ENCODE results near the gene COIL.
"Not testable (repeated sequence)": the region's sequence is repeated elsewhere in the genome, so short reads cannot be mapped to it uniquely, and the experiment has no call there.

Gene COIL

GRCh38 chr17:56978441-56979090, 17.7 kb upstream of the COIL start:
- no peak for DNase-seq (ENCODE audit: low read depth in 1 of 2, low spot score in 1 of 2)

GRCh38 chr17:56977673-56978395, 17.0 kb upstream of the COIL start, which contains the start of gene SCPEP1:
Gene SCPEP1 (plus strand): TSS chr17:56978131. CDS start chr17:56978160, 29 bp downstream.
- peak; percentile 73 to 74 for DNase-seq (ENCODE audit: low read depth in 1 of 2, low spot score in 1 of 2)

GRCh38 chr17:56976941-56977608, 16.2 kb upstream of the COIL start:
- DNase-seq (ENCODE audit: low read depth in 1 of 2, low spot score in 1 of 2), result no peak

- no peak for DNase-seq (ENCODE audit: low read depth in 1 of 2, low spot score in 1 of 2)
These were observed 14.8 kb upstream of the COIL start for GRCh38 chr17:56975656-56976055.

- DNase-seq (ENCODE audit: low read depth in 1 of 2, low spot score in 1 of 2), result no peak
These were observed 13.2 kb upstream of the COIL start for GRCh38 chr17:56974055-56974454.

- DNase-seq (ENCODE audit: low read depth in 1 of 2, low spot score in 1 of 2), result no peak
These were observed 12.7 kb upstream of the COIL start for GRCh38 chr17:56973520-56973919.

- DNase-seq (ENCODE audit: low read depth in 1 of 2, low spot score in 1 of 2), result no peak
These were observed 11.4 kb upstream of the COIL start for GRCh38 chr17:56972111-56972730.

- no peak for DNase-seq (ENCODE audit: low read depth in 1 of 2, low spot score in 1 of 2)
These were observed 10.1 kb upstream of the COIL start for GRCh38 chr17:56970974-56971373.

GRCh38 chr17:56966338-56966737, 5.5 kb upstream of the COIL start:
- no peak for DNase-seq (ENCODE audit: low read depth in 1 of 2, low spot score in 1 of 2)

- DNase-seq (ENCODE audit: low read depth in 1 of 2, low spot score in 1 of 2), result not testable (repeated sequence)
These were observed 4.8 kb upstream of the COIL start for GRCh38 chr17:56965681-56966080.

GRCh38 chr17:56965241-56965640, 4.4 kb upstream of the COIL start:
- not testable (repeated sequence) for DNase-seq (ENCODE audit: low read depth in 1 of 2, low spot score in 1 of 2)

- no peak for DNase-seq (ENCODE audit: low read depth in 1 of 2, low spot score in 1 of 2)
These were observed 3.9 kb downstream of the COIL start for GRCh38 chr17:56956992-56957391.

- DNase-seq (ENCODE audit: low read depth in 1 of 2, low spot score in 1 of 2), result no peak
These were observed 11.3 kb downstream of the COIL start for GRCh38 chr17:56949595-56949994.

- no peak for DNase-seq (ENCODE audit: low read depth in 1 of 2, low spot score in 1 of 2)
These were observed 12.4 kb downstream of the COIL start for GRCh38 chr17:56948491-56948890.

GRCh38 chr17:56947741-56948140, 13.1 kb downstream of the COIL start:
- DNase-seq (ENCODE audit: low read depth in 1 of 2, low spot score in 1 of 2), result no peak

GRCh38 chr17:56945938-56946505, 14.8 kb downstream of the COIL start:
- no peak for DNase-seq (ENCODE audit: low read depth in 1 of 2, low spot score in 1 of 2)

- no peak for DNase-seq (ENCODE audit: low read depth in 1 of 2, low spot score in 1 of 2)
These were observed 17.2 kb downstream of the COIL start for GRCh38 chr17:56943505-56944125.

- DNase-seq (ENCODE audit: low read depth in 1 of 2, low spot score in 1 of 2), result peak in 1 of 2 donors; percentile 12
These were observed 20.9 kb downstream of the COIL start for GRCh38 chr17:56939869-56940484.

GRCh38 chr17:56938206-56938605, 22.6 kb downstream of the COIL start:
- not testable (repeated sequence) for DNase-seq (ENCODE audit: low read depth in 1 of 2, low spot score in 1 of 2)

GRCh38 chr17:56937687-56938086, 23.2 kb downstream of the COIL start:
- DNase-seq (ENCODE audit: low read depth in 1 of 2, low spot score in 1 of 2), result no peak

Measured in activated CD4-positive, alpha-beta T cell treated with anti-CD3 and anti-CD28 coated beads, Interleukin-2, amount 50 U/mL, for 24 hours (primary cell).